ENCODE data around the gene BMP3. TPM values are rescaled to one million over a fixed set of nuclear protein-coding genes. Genes with fewer than 3 reads are reported as not detected.

The BMP3 gene
- total RNA-seq, 2 experiments from 2014 or later = not detected

- H3K27me3 Mint-ChIP-seq = no peaks in the 10 kb centered on the region
- H3K4me3 Mint-ChIP-seq = no peak overlapping the region
- no peaks in the 10 kb centered on the region for H3K36me3 Mint-ChIP-seq
- ChIA-PET CTCF (interaction anchor here (1.7 kb wide), 1 partner anchor 16 kb away, joined by 11 read pairs; no protein-coding TSS in a partner anchor), POLR2A (no interaction called here)
- DNase-seq = no peak
- H3K27ac Mint-ChIP-seq = no peak overlapping the region
- no peaks in the 10 kb centered on the region for H3K9me3 Mint-ChIP-seq
- intact Hi-C loops (cut with micrococcal nuclease) = no loop called here
- H3K4me1 Mint-ChIP-seq (ENCODE audit: low read depth) = no peaks in the 10 kb centered on the region
Observed at GRCh38 chr4:81085979-81086378, 55.5 kb downstream of the BMP3 start.

- ChIA-PET POLR2A (no interaction called here), CTCF (interaction anchor here (2.8 kb wide), 1 partner anchor 24 kb away, joined by 11 read pairs; no protein-coding TSS in a partner anchor)
- H3K4me1 Mint-ChIP-seq (ENCODE audit: low read depth) = no peaks in the 10 kb centered on the region
- H3K4me3 Mint-ChIP-seq = no peak overlapping the region
- H3K27me3 Mint-ChIP-seq = no peaks in the 10 kb centered on the region
- no peak overlapping the region for H3K27ac Mint-ChIP-seq
- H3K36me3 Mint-ChIP-seq = no peaks in the 10 kb centered on the region
- no peak for DNase-seq
- no peaks in the 10 kb centered on the region for H3K9me3 Mint-ChIP-seq
- intact Hi-C loops (cut with micrococcal nuclease) = no loop called here
Observed at GRCh38 chr4:81093720-81094401, 63.4 kb downstream of the BMP3 start.

GRCh38 chr4:81095389-81095788, 64.9 kb downstream of the BMP3 start:
- ChIA-PET POLR2A (no interaction called here), CTCF (no interaction called here)
- H3K36me3 Mint-ChIP-seq = no peaks in the 10 kb centered on the region
- no peak overlapping the region for H3K27ac Mint-ChIP-seq
- DNase-seq = no peak
- H3K4me3 Mint-ChIP-seq = no peak overlapping the region
- intact Hi-C loops (cut with micrococcal nuclease) = no loop called here
- no peaks in the 10 kb centered on the region for H3K27me3 Mint-ChIP-seq
- H3K9me3 Mint-ChIP-seq = no peaks in the 10 kb centered on the region
- no peaks in the 10 kb centered on the region for H3K4me1 Mint-ChIP-seq (ENCODE audit: low read depth)

GRCh38 chr4:81096566-81096965, 66.1 kb downstream of the BMP3 start:
- intact Hi-C loops (cut with micrococcal nuclease) = no loop called here
- Mint-ChIP-seq H3K9me3 (no peaks in the 10 kb centered on the region), H3K27ac (no peak overlapping the region), H3K36me3 (no peaks in the 10 kb centered on the region), H3K4me1 (ENCODE audit: low read depth) (no peaks in the 10 kb centered on the region), H3K4me3 (no peak overlapping the region), H3K27me3 (no peaks in the 10 kb centered on the region)
- POLR2A ChIA-PET = no interaction called here
- CTCF ChIA-PET = interaction anchor here (1.4 kb wide), 1 partner anchor 26 kb away, joined by 6 read pairs; no protein-coding TSS in a partner anchor
- no peak for DNase-seq

- intact Hi-C loops (cut with micrococcal nuclease) = no loop called here
- no peak overlapping the region for H3K27ac Mint-ChIP-seq
- no peak overlapping the region for H3K4me3 Mint-ChIP-seq
- CTCF ChIA-PET = interaction anchor here (0.9 kb wide), 1 partner anchor 32 kb away, joined by 4 read pairs; no protein-coding TSS in a partner anchor
- POLR2A ChIA-PET = no interaction called here
- DNase-seq = no peak
- no peaks in the 10 kb centered on the region for H3K36me3 Mint-ChIP-seq
- no peaks in the 10 kb centered on the region for H3K27me3 Mint-ChIP-seq
- H3K4me1 Mint-ChIP-seq (ENCODE audit: low read depth) = no peaks in the 10 kb centered on the region
- H3K9me3 Mint-ChIP-seq = no peaks in the 10 kb centered on the region
Observed at GRCh38 chr4:81102107-81102506, 71.6 kb downstream of the BMP3 start.

GRCh38 chr4:81106150-81106549, 75.6 kb downstream of the BMP3 start:
- no peak for DNase-seq
- Mint-ChIP-seq H3K27ac (no peak overlapping the region), H3K4me3 (no peak overlapping the region), H3K27me3 (no peaks in the 10 kb centered on the region), H3K4me1 (ENCODE audit: low read depth) (no peaks in the 10 kb centered on the region), H3K9me3 (no peaks in the 10 kb centered on the region), H3K36me3 (no peaks in the 10 kb centered on the region)
- intact Hi-C loops (cut with micrococcal nuclease) = no loop called here
- CTCF ChIA-PET = no interaction called here
- POLR2A ChIA-PET = no interaction called here

Other genes starting within 250 kb of the BMP3 start
- under 1 TPM; 0.10 to 0.24 TPM for gene PRKG2, start 184.5 kb downstream of the BMP3 start, total RNA-seq